Measurements from ENCODE around the gene ASXL1.

ASXL1 gene

GRCh38 chr20:32442630-32443373 is 84.7 kb downstream of the ASXL1 start:
- no peak for DNase-seq

- DNase-seq = no peak
These were observed 85.3 kb downstream of the ASXL1 start for GRCh38 chr20:32443386-32443974.

GRCh38 chr20:32444474-32445220 is 86.5 kb downstream of the ASXL1 start:
- no peak for DNase-seq

- no peak for DNase-seq
These were observed 87.6 kb downstream of the ASXL1 start for GRCh38 chr20:32445539-32446273.

GRCh38 chr20:32446301-32447100 is 88.4 kb downstream of the ASXL1 start:
- no peak for DNase-seq

- no peak for DNase-seq
These were observed 89.3 kb downstream of the ASXL1 start for GRCh38 chr20:32447136-32448027.

- no peak for DNase-seq
These were observed 90.3 kb downstream of the ASXL1 start for GRCh38 chr20:32448306-32449056.

- no peak for DNase-seq
These were observed 91.1 kb downstream of the ASXL1 start for GRCh38 chr20:32449057-32449889.

GRCh38 chr20:32449890-32450401 is 91.8 kb downstream of the ASXL1 start:
- DNase-seq = peak; percentile 68

- DNase-seq = no peak
These were observed 92.4 kb downstream of the ASXL1 start for GRCh38 chr20:32450484-32451061.

GRCh38 chr20:32451340-32451681 is 93.2 kb downstream of the ASXL1 start:
- no peak for DNase-seq

GRCh38 chr20:32451682-32452461 is 93.7 kb downstream of the ASXL1 start:
- DNase-seq = no peak

GRCh38 chr20:32452776-32453466 is 94.8 kb downstream of the ASXL1 start:
- DNase-seq = no peak

GRCh38 chr20:32453467-32454163 is 95.5 kb downstream of the ASXL1 start:
- no peak for DNase-seq

GRCh38 chr20:32454164-32455145 is 96.3 kb downstream of the ASXL1 start:
- no peak for DNase-seq

All from DMS 273 treated with DMSO at 0.1 percent for 48 hours (cell line).